PC-3 (cell line): ENCODE measurements around the gene KRT15.

Source experiments
- CTCF ChIP-seq: fragments of 300-600 bp; sonication (generic); conservative IDR thresholded peaks from 2 replicates; pipeline ENCODE4 v1.5.1; 2017; ENCODE audit warnings: antibody characterized with exemption, low read depth, mild to moderate bottlenecking, low read length
- EZH2 ChIP-seq: fragments of 300-600 bp; sonication (generic); IDR thresholded peaks from one replicate; pipeline ENCODE4 v1.6.1; 2017; ENCODE audit warnings: antibody characterized with exemption, mild to moderate bottlenecking, low read length; ENCODE audit not compliant: unreplicated experiment
- EZH2phosphoT487 ChIP-seq: fragments of 300-600 bp; sonication (generic); IDR thresholded peaks from 2 replicates; pipeline ENCODE4 v1.6.1; 2018; ENCODE audit warnings: mild to moderate bottlenecking, antibody characterized with exemption, low read length, borderline replicate concordance

- TF ChIP-seq EZH2 (no peak), CTCF (no peak), EZH2phosphoT487 (no peak)
Measured at GRCh38 chr17:41563607-41564170, 45.0 kb upstream of the KRT15 start.
